ENCODE measurements around the gene PRKCA. TPM values are rescaled to one million over a fixed set of nuclear protein-coding genes. Genes with fewer than 3 reads are reported as not detected.

PRKCA gene
- total and polyA plus RNA-seq, 2 donors (not counting 3 experiments of a cell fraction or from before 2014, with no cell fraction given) = 7.5 to 34.2 TPM

DNA sequence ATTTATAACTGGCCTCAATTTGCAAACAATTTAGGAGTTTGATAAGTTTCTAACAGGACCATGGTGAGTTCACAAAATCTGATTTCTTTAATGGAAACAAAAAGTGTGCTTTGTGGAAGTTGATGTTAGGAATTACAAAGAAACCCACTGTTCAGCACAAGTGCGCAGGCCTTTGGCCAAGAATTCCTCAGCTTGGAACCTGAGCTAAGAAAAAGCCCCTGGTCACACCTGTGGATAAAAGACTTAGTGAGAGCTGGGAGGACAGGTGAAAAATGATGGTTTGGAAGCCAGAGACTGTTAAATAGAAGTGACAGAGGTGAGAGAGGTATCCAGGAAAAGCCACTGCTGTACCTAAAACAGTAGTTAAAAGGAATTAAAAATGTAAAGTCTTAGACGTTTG, 64.7 kb downstream of the PRKCA start:
- dilution Hi-C loops (cut with MboI; ENCODE audit: extremely low pct_ligation_motif_present, low sequenced_read_pairs) = no loop called here
- POLR2A ChIA-PET = no interaction called here
- no TSS peak for BruUV-seq (replicated peaks)

More for the DNA sequence above, 64.7 kb downstream of the PRKCA start:
- Histone ChIP-seq H2AFZ (ENCODE audit: low read depth, low read length) (no peak overlapping the region), H4K20me1 (replicated peaks; ENCODE audit: control insufficient read depth, extremely low read depth, insufficient read depth, low read length) (no peaks in the 10 kb centered on the region), H3K4me3 (replicated peaks in 1 of 3; ENCODE audit: insufficient read depth in 1 of 3, low read depth in 1 of 3, low read length in 3 of 3) (no peak overlapping the region), H3K36me3 (ENCODE audit: control insufficient read depth in 2 of 2, extremely low read depth in 1 of 2, insufficient read depth in 2 of 2, low read length in 2 of 2) (no peaks in the 10 kb centered on the region), H3K4me2 (ENCODE audit: insufficient read depth, low read length) (no peak overlapping the region), H3K79me2 (ENCODE audit: control insufficient read depth, insufficient read depth, low read length) (peaks cover 5% of the 10 kb centered on the region), H3K27ac (ENCODE audit: insufficient read depth, low read depth, low read length) (no peak overlapping the region), H3K4me1 (ENCODE audit: control insufficient read depth, extremely low read depth, insufficient read depth, low read length) (peaks cover 7% of the 10 kb centered on the region), H3K9ac (replicated peaks; ENCODE audit: extremely low read depth, insufficient read depth, low read length) (no peak overlapping the region), H3K9me1 (replicated peaks; ENCODE audit: control insufficient read depth, extremely low read depth, insufficient read depth, low read length) (no peaks in the 10 kb centered on the region), H3K9me3 (replicated peaks; ENCODE audit: control insufficient read depth, insufficient read depth, low read length) (no peaks in the 10 kb centered on the region), H3K27me3 (ENCODE audit: control insufficient read depth in 2 of 2, insufficient read depth in 2 of 2, low read length in 2 of 2) (no peaks in the 10 kb centered on the region)
- intact Hi-C loops (cut with micrococcal nuclease) = no loop called here
- FAIRE-seq (no peak), DNase-seq (ENCODE audit: low read depth, low spot score) (no peak)
- CTCF ChIA-PET = interaction anchor here (0.8 to 0.9 kb wide), 3 partner anchors 9 to 50 kb away, joined by 3 read pairs; no protein-coding TSS in a partner anchor
- TF ChIP-seq POLR2AphosphoS5 (IDR thresholded peaks at IDR 0.05; ENCODE audit: insufficient read depth, low read depth, low read length) (no peak), GATA2 (IDR thresholded peaks at IDR 0.05; ENCODE audit: insufficient read depth, insufficient read length, low read depth, low read length) (no peak), JUN (IDR thresholded peaks at IDR 0.05; ENCODE audit: borderline replicate concordance, insufficient read depth, insufficient read length, low read depth) (no peak), POLR2A (IDR thresholded peaks at IDR 0.05; ENCODE audit: low read depth, low read length) (no peak)
- TF ChIP-seq, protein P1, sequence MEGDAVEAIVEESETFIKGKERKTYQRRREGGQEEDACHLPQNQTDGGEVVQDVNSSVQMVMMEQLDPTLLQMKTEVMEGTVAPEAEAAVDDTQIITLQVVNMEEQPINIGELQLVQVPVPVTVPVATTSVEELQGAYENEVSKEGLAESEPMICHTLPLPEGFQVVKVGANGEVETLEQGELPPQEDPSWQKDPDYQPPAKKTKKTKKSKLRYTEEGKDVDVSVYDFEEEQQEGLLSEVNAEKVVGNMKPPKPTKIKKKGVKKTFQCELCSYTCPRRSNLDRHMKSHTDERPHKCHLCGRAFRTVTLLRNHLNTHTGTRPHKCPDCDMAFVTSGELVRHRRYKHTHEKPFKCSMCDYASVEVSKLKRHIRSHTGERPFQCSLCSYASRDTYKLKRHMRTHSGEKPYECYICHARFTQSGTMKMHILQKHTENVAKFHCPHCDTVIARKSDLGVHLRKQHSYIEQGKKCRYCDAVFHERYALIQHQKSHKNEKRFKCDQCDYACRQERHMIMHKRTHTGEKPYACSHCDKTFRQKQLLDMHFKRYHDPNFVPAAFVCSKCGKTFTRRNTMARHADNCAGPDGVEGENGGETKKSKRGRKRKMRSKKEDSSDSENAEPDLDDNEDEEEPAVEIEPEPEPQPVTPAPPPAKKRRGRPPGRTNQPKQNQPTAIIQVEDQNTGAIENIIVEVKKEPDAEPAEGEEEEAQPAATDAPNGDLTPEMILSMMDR (IDR thresholded peaks at IDR 0.05; ENCODE audit: extremely low read depth in 1 of 2, insufficient read depth in 1 of 2, low read depth in 1 of 2, low read length in 2 of 2) = no peak
- TF ChIP-seq, protein P2, sequence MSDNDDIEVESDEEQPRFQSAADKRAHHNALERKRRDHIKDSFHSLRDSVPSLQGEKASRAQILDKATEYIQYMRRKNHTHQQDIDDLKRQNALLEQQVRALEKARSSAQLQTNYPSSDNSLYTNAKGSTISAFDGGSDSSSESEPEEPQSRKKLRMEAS (IDR thresholded peaks at IDR 0.05; ENCODE audit: insufficient read depth, insufficient read length) = no peak

Measured in endothelial cell of umbilical vein (primary cell).